Ovary (tissue), 3 donors: ENCODE measurements around the gene TRPM3.

Experiments used
- EP300 ChIP-seq: sonication (generic); formaldehyde crosslinking; IDR thresholded peaks from one replicate; pipeline ENCODE4 v1.6.1; 2017; ENCODE audit warnings: antibody characterized with exemption
- POLR2A ChIP-seq: fragments of 450-650 bp; IDR thresholded peaks from one replicate; pipeline ENCODE4 v1.6.1; 2017; ENCODE audit warnings: antibody characterized with exemption, mild to moderate bottlenecking, moderate library complexity
- TF ChIP-seq, protein P1 (sequence below), 3 donors: fragments of 450-650 bp in 2 of 3; fragments of 200-600 bp in 1 of 3; IDR thresholded peaks; one replicate each; pipeline versions ENCODE4 v1.5.1 to v1.8.0; 2016 to 2022; ENCODE audit warnings: antibody characterized with exemption in 3 of 3, mild to moderate bottlenecking in 1 of 3
- donor health status: DM: no; HTN: no; CAD: no.

DNA sequence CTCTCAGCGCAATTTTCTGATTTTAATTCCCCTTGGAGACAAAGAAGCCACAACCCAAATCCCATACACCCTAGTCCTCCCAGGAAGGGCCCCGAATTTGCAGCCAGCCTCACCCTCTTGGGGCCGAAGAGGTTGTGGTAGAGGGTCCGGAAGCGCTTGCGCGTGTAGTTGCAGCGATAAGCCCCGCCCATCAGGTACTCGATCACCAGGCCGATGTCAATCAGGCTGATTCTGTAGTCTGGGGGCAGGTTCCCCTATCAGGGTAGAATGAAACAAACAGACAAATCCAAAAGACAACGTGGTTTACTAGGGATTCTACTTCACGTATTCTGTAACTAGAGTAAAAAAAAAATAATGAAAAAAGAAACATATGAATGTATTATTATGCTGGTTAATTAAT is 496.3 kb downstream of the TRPM3 start:
- TF ChIP-seq, protein P1, sequence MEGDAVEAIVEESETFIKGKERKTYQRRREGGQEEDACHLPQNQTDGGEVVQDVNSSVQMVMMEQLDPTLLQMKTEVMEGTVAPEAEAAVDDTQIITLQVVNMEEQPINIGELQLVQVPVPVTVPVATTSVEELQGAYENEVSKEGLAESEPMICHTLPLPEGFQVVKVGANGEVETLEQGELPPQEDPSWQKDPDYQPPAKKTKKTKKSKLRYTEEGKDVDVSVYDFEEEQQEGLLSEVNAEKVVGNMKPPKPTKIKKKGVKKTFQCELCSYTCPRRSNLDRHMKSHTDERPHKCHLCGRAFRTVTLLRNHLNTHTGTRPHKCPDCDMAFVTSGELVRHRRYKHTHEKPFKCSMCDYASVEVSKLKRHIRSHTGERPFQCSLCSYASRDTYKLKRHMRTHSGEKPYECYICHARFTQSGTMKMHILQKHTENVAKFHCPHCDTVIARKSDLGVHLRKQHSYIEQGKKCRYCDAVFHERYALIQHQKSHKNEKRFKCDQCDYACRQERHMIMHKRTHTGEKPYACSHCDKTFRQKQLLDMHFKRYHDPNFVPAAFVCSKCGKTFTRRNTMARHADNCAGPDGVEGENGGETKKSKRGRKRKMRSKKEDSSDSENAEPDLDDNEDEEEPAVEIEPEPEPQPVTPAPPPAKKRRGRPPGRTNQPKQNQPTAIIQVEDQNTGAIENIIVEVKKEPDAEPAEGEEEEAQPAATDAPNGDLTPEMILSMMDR (IDR thresholded peaks at IDR 0.05): no peak
- TF ChIP-seq POLR2A: no peak
- TF ChIP-seq EP300: no peak
